ENCODE results near the gene SCN5A.

DNA sequence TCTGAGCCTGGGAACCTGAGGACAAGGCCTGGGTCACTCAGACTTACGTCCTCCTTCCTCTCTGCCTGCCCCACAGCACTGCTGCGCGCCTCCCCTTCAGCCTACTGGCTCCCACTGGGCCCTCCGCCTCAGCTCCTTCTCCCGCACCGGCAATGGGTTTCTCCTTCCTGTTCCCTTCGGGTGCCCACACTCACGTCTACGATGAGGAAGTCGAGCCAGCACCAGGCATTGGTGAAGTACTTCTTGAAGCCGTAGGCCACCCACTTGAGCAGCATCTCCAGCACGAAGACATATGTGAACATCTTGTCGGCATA, 83.3 kb downstream of the SCN5A start:
- TF ChIP-seq EZH2 (IDR thresholded peaks at IDR 0.05; ENCODE audit: low read length), result no peak
- TF ChIP-seq, protein P1, sequence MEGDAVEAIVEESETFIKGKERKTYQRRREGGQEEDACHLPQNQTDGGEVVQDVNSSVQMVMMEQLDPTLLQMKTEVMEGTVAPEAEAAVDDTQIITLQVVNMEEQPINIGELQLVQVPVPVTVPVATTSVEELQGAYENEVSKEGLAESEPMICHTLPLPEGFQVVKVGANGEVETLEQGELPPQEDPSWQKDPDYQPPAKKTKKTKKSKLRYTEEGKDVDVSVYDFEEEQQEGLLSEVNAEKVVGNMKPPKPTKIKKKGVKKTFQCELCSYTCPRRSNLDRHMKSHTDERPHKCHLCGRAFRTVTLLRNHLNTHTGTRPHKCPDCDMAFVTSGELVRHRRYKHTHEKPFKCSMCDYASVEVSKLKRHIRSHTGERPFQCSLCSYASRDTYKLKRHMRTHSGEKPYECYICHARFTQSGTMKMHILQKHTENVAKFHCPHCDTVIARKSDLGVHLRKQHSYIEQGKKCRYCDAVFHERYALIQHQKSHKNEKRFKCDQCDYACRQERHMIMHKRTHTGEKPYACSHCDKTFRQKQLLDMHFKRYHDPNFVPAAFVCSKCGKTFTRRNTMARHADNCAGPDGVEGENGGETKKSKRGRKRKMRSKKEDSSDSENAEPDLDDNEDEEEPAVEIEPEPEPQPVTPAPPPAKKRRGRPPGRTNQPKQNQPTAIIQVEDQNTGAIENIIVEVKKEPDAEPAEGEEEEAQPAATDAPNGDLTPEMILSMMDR (optimal IDR thresholded peaks at IDR 0.05 in 1 of 3, IDR thresholded peaks at IDR 0.05 in 1 of 3, conservative IDR thresholded peaks at IDR 0.05 in 1 of 3; ENCODE audit: extremely low read depth in 1 of 3, insufficient read depth in 2 of 3, low read length in 3 of 3), result no peak
